Endothelial cell of umbilical vein (primary cell): ENCODE measurements around the gene DDA1. TPM values are rescaled to one million over a fixed set of nuclear protein-coding genes. Genes with fewer than 3 reads are reported as not detected.

Experiments used
- BruUV-seq: library from RNA; stranded (reverse); fragments of 400-500 nt; replicated peaks from 2 replicates; lab custom pipeline; 2021; lab: Mats Ljungman, UMichigan
- CTCF ChIA-PET: fragments of 300-600, 350-600 bp; sonication (Branson Sonifier 250); formaldehyde crosslinking; loops from one replicate; lab custom pipeline; 2021; ENCODE audit warnings: antibody characterized with exemption, inconsistent platforms; lab: Charles Lee
- POLR2A ChIA-PET: fragments of 300-600, 350-600 bp; sonication (Branson Sonifier 250); formaldehyde crosslinking; loops from one replicate; lab custom pipeline; 2021; ENCODE audit warnings: antibody characterized with exemption, inconsistent platforms; lab: Charles Lee
- DNase-seq: peaks from one replicate; pipeline ENCODE4 v3.0.0-alpha.2; 2011; ENCODE audit warnings: low read depth, low spot score
- FAIRE-seq: peaks from 2 replicates; lab custom pipeline; 2011; peaks lifted over from hg19 to GRCh38; lab: Jason Lieb, UNC
- H2AFZ ChIP-seq: 2 replicates; pipeline ENCODE4 v1.6.0; 2012; ENCODE audit warnings: low read depth, low read length, control low read depth, inconsistent platforms
- H3K27ac ChIP-seq: 2 replicates; pipeline ENCODE4 v1.5.1; 2011; ENCODE audit warnings: low read depth, mild to moderate bottlenecking, control low read depth, low read length, moderate library complexity; ENCODE audit not compliant: insufficient read depth
- H3K27me3 ChIP-seq, 2 experiments: 2 replicates each; pipeline versions ENCODE4 v1.6.0 to v1.6.1; 2011; ENCODE audit warnings: low read length in 2 of 2, mixed read lengths in 1 of 2; ENCODE audit not compliant: control insufficient read depth in 2 of 2, insufficient read depth in 2 of 2
- H3K36me3 ChIP-seq, 2 experiments: 2 replicates in 1 of 2; 3 replicates in 1 of 2; pipeline ENCODE4 v1.5.1; 2011; ENCODE audit warnings: low read length in 2 of 2, mild to moderate bottlenecking in 1 of 2, moderate library complexity in 1 of 2; ENCODE audit not compliant: control insufficient read depth in 2 of 2, insufficient read depth in 2 of 2; ENCODE audit errors: extremely low read depth in 1 of 2
- H3K4me1 ChIP-seq: 3 replicates; pipeline ENCODE4 v1.5.1; 2011; ENCODE audit warnings: mild to moderate bottlenecking, low read length; ENCODE audit not compliant: control insufficient read depth, insufficient read depth; ENCODE audit errors: extremely low read depth
- H3K4me2 ChIP-seq: 2 replicates; pipeline ENCODE4 v1.6.1; 2011; ENCODE audit warnings: low read length, control low read depth, mixed read lengths; ENCODE audit not compliant: insufficient read depth
- H3K4me3 ChIP-seq, 3 experiments: fragments of 200-600 bp in 1 of 3; sonication (generic), shearing (Covaris generic) in 1 of 3; replicated peaks in 1 of 3; 2 replicates each; pipeline ENCODE4 v1.5.1; 2011 to 2016; ENCODE audit warnings: control low read depth in 3 of 3, low read length in 3 of 3, mild to moderate bottlenecking in 2 of 3, inconsistent platforms in 1 of 3, low read depth in 1 of 3, moderate library complexity in 1 of 3; ENCODE audit not compliant: insufficient read depth in 1 of 3
- H3K79me2 ChIP-seq: 2 replicates; pipeline ENCODE4 v1.6.0; 2012; ENCODE audit warnings: low read length, inconsistent platforms; ENCODE audit not compliant: control insufficient read depth, insufficient read depth
- H3K9ac ChIP-seq: replicated peaks from 2 replicates; pipeline ENCODE3; 2011; ENCODE audit warnings: low read length, control low read depth; ENCODE audit not compliant: insufficient read depth; ENCODE audit errors: extremely low read depth
- H3K9me1 ChIP-seq: replicated peaks from 3 replicates; pipeline ENCODE4 v1.6.0; 2011; ENCODE audit warnings: mild to moderate bottlenecking, low read length; ENCODE audit not compliant: control insufficient read depth, insufficient read depth; ENCODE audit errors: extremely low read depth
- H3K9me3 ChIP-seq: replicated peaks from 2 replicates; pipeline ENCODE4 v1.5.1; 2012; ENCODE audit warnings: low read length, inconsistent platforms; ENCODE audit not compliant: control insufficient read depth, insufficient read depth
- H4K20me1 ChIP-seq: replicated peaks from 2 replicates; pipeline ENCODE3; 2011; ENCODE audit warnings: mild to moderate bottlenecking, low read length; ENCODE audit not compliant: control insufficient read depth, insufficient read depth; ENCODE audit errors: extremely low read depth
- CTCF ChIP-seq, 2 donors: IDR thresholded peaks; 1 replicate in 1 of 2; 2 replicates in 1 of 2; pipeline ENCODE4 v1.5.1; 2011; ENCODE audit warnings: low read length in 2 of 2, mild to moderate bottlenecking in 2 of 2, moderate library complexity in 2 of 2, control low read depth in 1 of 2, inconsistent platforms in 1 of 2, low read depth in 1 of 2; ENCODE audit not compliant: insufficient read depth in 1 of 2; ENCODE audit errors: extremely low read depth in 1 of 2
- EZH2 ChIP-seq: IDR thresholded peaks from 2 replicates; pipeline ENCODE4 v1.6.1; 2012; ENCODE audit warnings: borderline replicate concordance, low read depth, mild to moderate bottlenecking, moderate library complexity, low read length, inconsistent platforms; ENCODE audit not compliant: severe bottlenecking
- FOS ChIP-seq: IDR thresholded peaks from 2 replicates; pipeline ENCODE4 v1.6.1; 2011; ENCODE audit warnings: mild to moderate bottlenecking, low read length, moderate library complexity, borderline replicate concordance; ENCODE audit not compliant: insufficient read depth
- GATA2 ChIP-seq: IDR thresholded peaks from 2 replicates; pipeline ENCODE4 v1.7.0; 2011; ENCODE audit warnings: low read depth, mild to moderate bottlenecking, moderate library complexity, mixed read lengths, low read length; ENCODE audit not compliant: insufficient read length, insufficient read depth
- JUN ChIP-seq: IDR thresholded peaks from 2 replicates; pipeline ENCODE4 v1.6.1; 2011; ENCODE audit warnings: borderline replicate concordance, low read depth; ENCODE audit not compliant: insufficient read length, insufficient read depth
- MAX ChIP-seq: IDR thresholded peaks from 2 replicates; pipeline ENCODE4 v1.6.1; 2011; ENCODE audit not compliant: insufficient read depth, insufficient read length
- MYC ChIP-seq: IDR thresholded peaks from one replicate; pipeline ENCODE4 v1.6.1; 2011; ENCODE audit warnings: mild to moderate bottlenecking, low read depth, low read length
- POLR2A ChIP-seq: IDR thresholded peaks from 2 replicates; pipeline ENCODE4 v1.6.1; 2012; ENCODE audit warnings: low read depth, mild to moderate bottlenecking, control low read depth, low read length
- POLR2AphosphoS5 ChIP-seq: IDR thresholded peaks from 2 replicates; pipeline ENCODE4 v1.6.1; 2012; ENCODE audit warnings: low read depth, mild to moderate bottlenecking, control low read depth, low read length, moderate library complexity; ENCODE audit not compliant: insufficient read depth
- dilution Hi-C: fragments of 300-500 bp; cut with MboI; formaldehyde crosslinking; loops from one replicate; pipeline ENCODE4 v1.15.0; 2019; ENCODE audit warnings: low sequenced_read_pairs; ENCODE audit not compliant: extremely low pct_ligation_motif_present
- intact Hi-C: fragments of 100-400 bp; cut with micrococcal nuclease; formaldehyde crosslinking; loops from one replicate; pipeline ENCODE4 v1.10.0; 2022
- polyA plus RNA-seq, 4 experiments: library from polyadenylated mRNA; depleted of rRNA in 3 of 4; stranded (reverse) in 3 of 4; unstranded in 1 of 4; fragments of >200 nt; gene quantifications; 2 replicates each; pipeline versions ENCODE4 v1.2.1 to v1.2.3, GENCODE V29; 2011 to 2012; ENCODE audit warnings: missing spikeins in 1 of 4
- total RNA-seq: library from RNA; stranded (reverse); gene quantifications from 2 replicates; pipeline ENCODE4 v1.2.3, GENCODE V29; 2021

The DDA1 gene
- total and polyA plus RNA-seq, 2 donors (not counting 3 experiments of a cell fraction or from before 2014, with no cell fraction given) = 52.9 to 64.7 TPM

GRCh38 chr19:17351815-17352435 lies 42.6 kb downstream of the DDA1 start:
- ChIA-PET CTCF (no interaction called here), POLR2A (no interaction called here)
- Histone ChIP-seq H3K4me1 (peaks cover 35% of the 10 kb centered on the region), H3K36me3 (no peaks in the 10 kb centered on the region), H3K9ac (no peak overlapping the region), H3K4me3 (no peak overlapping the region), H3K27me3 (no peaks in the 10 kb centered on the region), H3K79me2 (no peaks in the 10 kb centered on the region), H3K9me3 (no peaks in the 10 kb centered on the region), H2AFZ (no peak overlapping the region), H3K9me1 (no peaks in the 10 kb centered on the region), H3K27ac (no peak overlapping the region), H4K20me1 (no peaks in the 10 kb centered on the region), H3K4me2 (no peak overlapping the region)
- no peak for FAIRE-seq
- DNase-seq = no peak
- TF ChIP-seq EZH2 (no peak), CTCF (IDR thresholded peaks at IDR 0.05; ENCODE audit: extremely low read depth in 1 of 2, insufficient read depth in 1 of 2, low read depth in 1 of 2, low read length in 2 of 2) (no peak), MYC (no peak), POLR2AphosphoS5 (no peak), JUN (no peak), MAX (no peak), POLR2A (no peak), FOS (no peak), GATA2 (no peak)
- dilution Hi-C loops (no loop called here), intact Hi-C loops (no loop called here)
- BruUV-seq = no TSS peak
